Erythroblast (primary cell): Measurements from ENCODE around the gene ARSH.

Experiments used
- GATA1 ChIP-seq: IDR thresholded peaks from 2 replicates; pipeline ENCODE4 v1.6.1; 2011; ENCODE audit warnings: low read depth, mild to moderate bottlenecking, control low read depth, low read length, moderate library complexity
- POLR2A ChIP-seq: IDR thresholded peaks from 2 replicates; pipeline ENCODE4 v1.6.1; 2011; ENCODE audit warnings: mild to moderate bottlenecking, low read length

DNA sequence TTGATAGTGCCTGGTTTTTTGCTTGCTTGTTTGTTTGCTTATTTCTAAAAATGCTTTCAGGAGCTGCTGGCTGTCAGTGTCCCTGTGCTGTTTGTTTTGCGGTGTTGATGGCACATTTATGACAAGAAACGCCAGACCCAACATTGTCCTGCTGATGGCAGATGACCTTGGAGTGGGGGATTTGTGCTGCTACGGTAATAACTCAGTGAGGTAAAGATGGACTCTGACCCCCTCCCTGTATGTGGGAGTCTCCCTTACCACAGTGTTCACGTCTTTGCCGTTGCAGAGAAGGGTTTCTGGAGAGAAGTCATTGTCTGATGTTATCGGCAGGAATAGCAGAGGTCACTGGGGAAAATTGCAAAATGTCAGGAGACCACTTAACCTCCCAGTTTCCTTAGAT lies at the start of gene ARSH:
- TF ChIP-seq POLR2A (no peak), GATA1 (no peak)
